ENCODE results near the gene SLC18B1.

Gene SLC18B1

GRCh38 chr6:132797951-132798868, at the start of gene SLC18B1:
TSS of gene SLC18B1 (minus strand) at chr6:132798637. CDS start at chr6:132798456, 181 bp downstream.
- peak in 1 of 2 donors; percentile 43 for DNase-seq (ENCODE audit: low read depth in 2 of 2)

GRCh38 chr6:132843316-132844035, 45.0 kb upstream of the SLC18B1 start:
- DNase-seq (ENCODE audit: low read depth in 2 of 2) = no peak

- no peak for DNase-seq (ENCODE audit: low read depth in 2 of 2)
Observed at GRCh38 chr6:132841966-132842365, 43.5 kb upstream of the SLC18B1 start.

- no peak for DNase-seq (ENCODE audit: low read depth in 2 of 2)
Observed at GRCh38 chr6:132832891-132833290, 34.5 kb upstream of the SLC18B1 start.

GRCh38 chr6:132830334-132830751, 31.9 kb upstream of the SLC18B1 start:
- DNase-seq (ENCODE audit: low read depth in 2 of 2) = no peak

GRCh38 chr6:132820629-132821381, 22.4 kb upstream of the SLC18B1 start:
- no peak for DNase-seq (ENCODE audit: low read depth in 2 of 2)

GRCh38 chr6:132819405-132820161, 21.1 kb upstream of the SLC18B1 start:
- no peak for DNase-seq (ENCODE audit: low read depth in 2 of 2)

- no peak for DNase-seq (ENCODE audit: low read depth in 2 of 2)
Observed at GRCh38 chr6:132818404-132819359, 20.2 kb upstream of the SLC18B1 start.

- no peak for DNase-seq (ENCODE audit: low read depth in 2 of 2)
Observed at GRCh38 chr6:132817554-132818403, 19.3 kb upstream of the SLC18B1 start.

GRCh38 chr6:132816660-132817059, 18.2 kb upstream of the SLC18B1 start:
- DNase-seq (ENCODE audit: low read depth in 2 of 2) = no peak

GRCh38 chr6:132814716-132815570, 16.5 kb upstream of the SLC18B1 start:
- DNase-seq (ENCODE audit: low read depth in 2 of 2) = no peak

GRCh38 chr6:132813173-132813856, 14.9 kb upstream of the SLC18B1 start:
- peak in 1 of 2 donors; percentile 28 for DNase-seq (ENCODE audit: low read depth in 2 of 2)

- no peak for DNase-seq (ENCODE audit: low read depth in 2 of 2)
Observed at GRCh38 chr6:132812756-132813172, 14.3 kb upstream of the SLC18B1 start.

- DNase-seq (ENCODE audit: low read depth in 2 of 2) = no peak
Observed at GRCh38 chr6:132812255-132812732, 13.9 kb upstream of the SLC18B1 start.

- DNase-seq (ENCODE audit: low read depth in 2 of 2) = no peak
Observed at GRCh38 chr6:132811276-132811675, 12.8 kb upstream of the SLC18B1 start.

GRCh38 chr6:132805548-132805947, 7.1 kb upstream of the SLC18B1 start:
- no peak for DNase-seq (ENCODE audit: low read depth in 2 of 2)

GRCh38 chr6:132804251-132804650, 5.8 kb upstream of the SLC18B1 start:
- DNase-seq (ENCODE audit: low read depth in 2 of 2) = no peak

Measured in stimulated activated CD4-positive, alpha-beta T cell treated with anti-CD3 and anti-CD28 coated beads, Interleukin-1b, Interleukin-23, amount 100 ng/mL, for 1 hour (primary cell).